ENCODE measurements around the gene ATOH8. TPM values are rescaled to one million over a fixed set of nuclear protein-coding genes. Genes with fewer than 3 reads are reported as not detected.

ATOH8 gene
- total RNA-seq, 4 donors from 2014 or later, result 17.1 to 210 (median 45.9) TPM

DNA sequence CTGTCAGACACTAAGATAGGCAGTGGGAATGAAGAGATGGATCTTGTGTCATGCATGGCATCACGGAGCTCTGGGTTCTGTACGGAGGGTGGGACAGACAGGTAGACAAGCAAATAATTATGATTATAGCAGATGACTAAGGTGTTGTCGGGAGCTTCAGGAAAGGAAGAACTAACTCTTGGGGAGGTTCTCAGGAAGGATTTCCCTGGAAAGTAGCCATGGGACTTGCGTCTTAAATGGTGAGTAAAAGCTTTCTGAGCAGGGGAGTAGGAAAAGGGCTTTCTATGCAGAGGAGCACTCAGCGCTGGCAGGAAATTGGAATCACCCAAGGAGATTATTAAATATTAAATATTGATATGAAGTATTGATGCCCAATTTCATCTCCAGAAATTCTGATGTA is 35.5 kb downstream of the ATOH8 start:
- TF ChIP-seq, protein P1, sequence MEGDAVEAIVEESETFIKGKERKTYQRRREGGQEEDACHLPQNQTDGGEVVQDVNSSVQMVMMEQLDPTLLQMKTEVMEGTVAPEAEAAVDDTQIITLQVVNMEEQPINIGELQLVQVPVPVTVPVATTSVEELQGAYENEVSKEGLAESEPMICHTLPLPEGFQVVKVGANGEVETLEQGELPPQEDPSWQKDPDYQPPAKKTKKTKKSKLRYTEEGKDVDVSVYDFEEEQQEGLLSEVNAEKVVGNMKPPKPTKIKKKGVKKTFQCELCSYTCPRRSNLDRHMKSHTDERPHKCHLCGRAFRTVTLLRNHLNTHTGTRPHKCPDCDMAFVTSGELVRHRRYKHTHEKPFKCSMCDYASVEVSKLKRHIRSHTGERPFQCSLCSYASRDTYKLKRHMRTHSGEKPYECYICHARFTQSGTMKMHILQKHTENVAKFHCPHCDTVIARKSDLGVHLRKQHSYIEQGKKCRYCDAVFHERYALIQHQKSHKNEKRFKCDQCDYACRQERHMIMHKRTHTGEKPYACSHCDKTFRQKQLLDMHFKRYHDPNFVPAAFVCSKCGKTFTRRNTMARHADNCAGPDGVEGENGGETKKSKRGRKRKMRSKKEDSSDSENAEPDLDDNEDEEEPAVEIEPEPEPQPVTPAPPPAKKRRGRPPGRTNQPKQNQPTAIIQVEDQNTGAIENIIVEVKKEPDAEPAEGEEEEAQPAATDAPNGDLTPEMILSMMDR (IDR thresholded peaks at IDR 0.05), result no peak
- DNase-seq (ENCODE audit: low spot score), result no peak
- ATAC-seq (ENCODE audit: low FRiP score), result peak; percentile 53

- DNase-seq (ENCODE audit: low spot score) (no peak), ATAC-seq (ENCODE audit: low FRiP score) (no peak)
- TF ChIP-seq, protein P1 (IDR thresholded peaks at IDR 0.05), result no peak
Measured at GRCh38 chr2:85790032-85790431, 36.2 kb downstream of the ATOH8 start.

- DNase-seq (ENCODE audit: low spot score), result no peak
Measured at GRCh38 chr2:85790499-85791188, 36.9 kb downstream of the ATOH8 start.

DNA sequence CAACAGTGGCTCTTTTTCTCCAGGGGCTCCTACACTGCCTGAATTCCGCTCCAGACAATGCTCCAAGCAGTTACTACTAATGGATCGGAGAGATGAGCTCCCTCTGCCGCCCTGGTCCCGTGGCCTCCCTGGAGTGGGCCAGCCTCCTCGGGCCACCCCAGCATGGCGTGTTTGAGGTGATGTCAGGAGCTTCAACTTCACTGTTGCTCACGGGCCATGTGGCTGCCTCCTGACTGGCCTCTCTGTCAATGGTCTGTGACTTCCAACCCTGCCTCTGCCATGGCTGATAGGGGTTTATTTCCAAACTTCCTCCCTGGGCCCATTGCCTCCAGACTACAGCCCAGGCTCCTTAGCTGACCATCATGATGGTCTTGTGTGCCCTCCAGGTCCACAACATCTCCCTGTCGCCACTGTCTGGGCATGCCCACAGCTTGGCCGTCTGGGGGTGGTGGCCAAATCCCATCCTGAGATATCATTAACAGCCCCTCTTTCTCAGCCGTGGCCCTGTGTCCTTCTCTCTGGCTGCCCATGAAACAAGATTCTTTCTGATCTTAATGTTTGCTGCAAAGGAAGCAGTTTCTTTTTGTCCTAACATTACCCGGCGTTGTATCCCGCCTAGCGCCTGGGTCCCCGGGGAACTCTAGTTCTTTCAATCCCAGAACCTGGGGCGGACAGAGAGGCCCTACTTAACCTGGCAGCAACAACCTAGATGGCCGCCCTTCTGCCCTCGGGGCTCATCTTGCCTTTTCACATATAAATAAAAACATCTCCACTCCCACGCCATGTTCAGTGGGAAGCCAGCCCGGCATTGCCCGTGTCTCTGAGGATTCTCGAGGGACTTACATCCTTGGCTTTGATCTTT is 38.1 kb downstream of the ATOH8 start:
- ATAC-seq (ENCODE audit: low FRiP score) (no peak), DNase-seq (ENCODE audit: low spot score) (no peak)
- TF ChIP-seq, protein P1 (IDR thresholded peaks at IDR 0.05), result no peak

More at GRCh38 chr2:85790499-85791188, 36.9 kb downstream of the ATOH8 start:
- ATAC-seq (ENCODE audit: low FRiP score), result no peak
- TF ChIP-seq, protein P1 (IDR thresholded peaks at IDR 0.05), result no peak

DNA sequence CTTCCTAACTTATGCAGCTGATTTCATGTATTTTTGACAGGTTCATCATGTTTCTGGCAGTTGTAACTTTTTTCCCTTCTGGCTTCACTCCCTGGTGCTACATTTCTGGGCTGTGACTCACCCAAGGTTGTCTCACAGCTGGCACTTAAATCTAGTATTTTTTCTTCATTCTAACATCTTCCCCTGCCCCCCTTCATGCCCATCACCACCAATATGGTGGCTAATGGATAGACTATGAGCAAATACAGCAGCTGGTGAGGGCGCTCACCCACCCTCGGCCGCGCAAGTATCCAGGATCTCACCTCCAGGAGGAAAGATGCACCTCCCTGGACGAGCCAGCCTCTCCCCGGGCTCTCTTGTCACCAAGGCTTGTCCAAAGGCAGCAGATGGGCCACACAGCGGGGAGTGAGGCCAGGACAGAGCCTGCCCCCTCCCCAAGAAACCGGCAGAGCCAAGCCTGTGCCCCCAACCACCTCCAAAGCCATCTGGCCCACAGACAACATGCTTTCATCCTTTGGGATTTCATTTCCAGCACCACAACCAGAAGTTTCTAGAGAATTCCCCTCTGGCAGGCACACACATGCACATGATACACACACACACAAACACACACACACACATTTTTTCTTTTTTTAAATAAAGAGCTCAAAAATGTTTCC is 39.1 kb downstream of the ATOH8 start:
- DNase-seq (ENCODE audit: low spot score) (no peak), ATAC-seq (ENCODE audit: low FRiP score) (peak; percentile 70)
- TF ChIP-seq, protein P1 (IDR thresholded peaks at IDR 0.05), result no peak

- TF ChIP-seq, protein P1 (IDR thresholded peaks at IDR 0.05), result no peak
- DNase-seq (ENCODE audit: low spot score) (no peak), ATAC-seq (ENCODE audit: low FRiP score) (no peak)
Measured at GRCh38 chr2:85793584-85793983, 39.8 kb downstream of the ATOH8 start.

Data from omental fat pad (tissue), 4 donors.